Hepatocyte (in vitro differentiated cells): ENCODE data around the gene SDK1. TPM values are rescaled to one million over a fixed set of nuclear protein-coding genes. Genes with fewer than 3 reads are reported as not detected.

Experiments
- DNase-seq: peaks from one replicate; pipeline ENCODE4 v3.0.0-alpha.2; 2016; ENCODE audit warnings: low spot score
- H2AFZ ChIP-seq: fragments of 200-600 bp; sonication (generic); 2 replicates; pipeline ENCODE4 v1.6.0; 2016; ENCODE audit warnings: antibody characterized with exemption, mild to moderate bottlenecking
- H3K27ac ChIP-seq: fragments of 200-600 bp; sonication (generic); 2 replicates; pipeline ENCODE4 v1.5.1; 2016; ENCODE audit warnings: mild to moderate bottlenecking
- H3K27me3 ChIP-seq: fragments of 200-600 bp; sonication (generic); 2 replicates; pipeline ENCODE4 v1.6.1; 2016
- H3K36me3 ChIP-seq: fragments of 200-600 bp; sonication (generic); replicated peaks from 2 replicates; pipeline ENCODE4 v1.5.1; 2016; ENCODE audit warnings: low read depth; ENCODE audit not compliant: insufficient read depth
- H3K4me1 ChIP-seq: fragments of 200-600 bp; sonication (generic); 2 replicates; pipeline ENCODE4 v1.5.1; 2016; ENCODE audit warnings: mild to moderate bottlenecking, moderate library complexity; ENCODE audit not compliant: insufficient read depth
- H3K4me2 ChIP-seq: fragments of 200-600 bp; sonication (generic); 2 replicates; pipeline ENCODE4 v1.6.0; 2016
- H3K4me3 ChIP-seq: fragments of 200-600 bp; sonication (generic); 2 replicates; pipeline ENCODE4 v1.5.1; 2016; ENCODE audit warnings: mild to moderate bottlenecking
- H3K79me2 ChIP-seq: fragments of 200-600 bp; sonication (generic); 2 replicates; pipeline ENCODE4 v1.6.0; 2017; ENCODE audit warnings: mild to moderate bottlenecking
- H3K9me2 ChIP-seq: fragments of 200-600 bp; sonication (generic); replicated peaks from 2 replicates; pipeline ENCODE4 v1.6.0; 2017; ENCODE audit warnings: mild to moderate bottlenecking; ENCODE audit not compliant: insufficient read depth
- H3K9me3 ChIP-seq: fragments of 200-600 bp; sonication (generic); 2 replicates; pipeline ENCODE4 v1.5.1; 2016; ENCODE audit warnings: low read depth, mild to moderate bottlenecking
- H4K20me1 ChIP-seq: fragments of 200-600 bp; sonication (generic); 2 replicates; pipeline ENCODE4 v1.6.0; 2016; ENCODE audit warnings: mild to moderate bottlenecking; ENCODE audit not compliant: insufficient read depth, poor library complexity, severe bottlenecking
- CTCF ChIP-seq: fragments of 200-600 bp; sonication (generic); IDR thresholded peaks from 2 replicates; pipeline ENCODE4 v1.5.1; 2016; ENCODE audit warnings: antibody characterized with exemption, mild to moderate bottlenecking; ENCODE audit not compliant: poor library complexity
- EZH2 ChIP-seq: fragments of 200-600 bp; sonication (generic); IDR thresholded peaks from 2 replicates; pipeline ENCODE4 v1.6.1; 2016; ENCODE audit warnings: antibody characterized with exemption, mild to moderate bottlenecking, borderline replicate concordance
- EZH2phosphoT487 ChIP-seq: fragments of 200-600 bp; sonication (generic); IDR thresholded peaks from one replicate; pipeline ENCODE4 v1.6.1; 2018; ENCODE audit warnings: antibody characterized with exemption, mild to moderate bottlenecking, low read depth, moderate library complexity; ENCODE audit not compliant: unreplicated experiment, severe bottlenecking
- WGBS: methylation state at CpG from one replicate; pipeline ENCODE4 v1.1.6; 2016; ENCODE audit warnings: low lambda C conversion rate; ENCODE audit errors: missing lambda C conversion rate; 5-methylcytosine and 5-hydroxymethylcytosine counted together
- polyA plus RNA-seq: library from polyadenylated mRNA; unstranded; fragments of >200 nt; fragmentation: Nextera tagmentation; extraction: Ambion mirVana; gene quantifications from 2 replicates; pipeline ENCODE4 v1.2.1, GENCODE V29; 2016
- total RNA-seq: library from RNA; depleted of rRNA; stranded (reverse); fragments of >200 nt; gene quantifications from 2 replicates; pipeline ENCODE4 v1.2.3, GENCODE V29; 2014

The SDK1 gene
- total and polyA plus RNA-seq, 2 experiments from 2014 or later, result 4.3 to 10.0 TPM

- Histone ChIP-seq H3K9me2 (no peaks in the 10 kb centered on the region), H3K4me3 (no peak overlapping the region), H3K4me1 (no peaks in the 10 kb centered on the region), H3K27ac (no peak overlapping the region), H3K4me2 (no peak overlapping the region), H3K79me2 (no peaks in the 10 kb centered on the region), H2AFZ (no peak overlapping the region), H4K20me1 (no peaks in the 10 kb centered on the region), H3K9me3 (peaks cover 9% of the 10 kb centered on the region), H3K36me3 (no peaks in the 10 kb centered on the region), H3K27me3 (no peaks in the 10 kb centered on the region)
- no peak for TF ChIP-seq EZH2
- no peak for TF ChIP-seq CTCF
- TF ChIP-seq EZH2phosphoT487, result no peak
- whole genome bisulfite sequencing, result 95% methylated on average over 18 of the region's 19 CpGs
- no peak for DNase-seq
These were observed 815.0 kb downstream of the SDK1 start for GRCh38 chr7:4115941-4116610.

GRCh38 chr7:4119848-4120247, 818.8 kb downstream of the SDK1 start:
- no peaks in the 10 kb centered on the region for H3K9me2 ChIP-seq
- 98% methylated on average over 3 of the region's 3 CpGs for WGBS
- H3K79me2 ChIP-seq, result no peaks in the 10 kb centered on the region
- H3K4me3 ChIP-seq, result no peak overlapping the region
- H3K36me3 ChIP-seq, result no peaks in the 10 kb centered on the region
- TF ChIP-seq EZH2 (no peak), EZH2phosphoT487 (no peak), CTCF (no peak)
- no peak overlapping the region for H3K4me2 ChIP-seq
- no peaks in the 10 kb centered on the region for H3K27me3 ChIP-seq
- DNase-seq, result no peak
- no peak overlapping the region for H3K27ac ChIP-seq
- H3K9me3 ChIP-seq, result peaks cover 9% of the 10 kb centered on the region
- no peaks in the 10 kb centered on the region for H3K4me1 ChIP-seq
- H2AFZ ChIP-seq, result no peak overlapping the region
- no peaks in the 10 kb centered on the region for H4K20me1 ChIP-seq

GRCh38 chr7:4123346-4123745, 822.3 kb downstream of the SDK1 start:
- H3K9me3 ChIP-seq, result peaks cover 9% of the 10 kb centered on the region
- H3K4me1 ChIP-seq, result no peaks in the 10 kb centered on the region
- H3K4me2 ChIP-seq, result no peak overlapping the region
- H3K9me2 ChIP-seq, result no peaks in the 10 kb centered on the region
- H3K27ac ChIP-seq, result no peak overlapping the region
- no peak overlapping the region for H3K4me3 ChIP-seq
- no peaks in the 10 kb centered on the region for H3K79me2 ChIP-seq
- no peak overlapping the region for H2AFZ ChIP-seq
- H4K20me1 ChIP-seq, result no peaks in the 10 kb centered on the region
- no peaks in the 10 kb centered on the region for H3K27me3 ChIP-seq
- 92% methylated on average over 2 of the region's 2 CpGs for WGBS
- DNase-seq, result no peak
- no peak for TF ChIP-seq EZH2phosphoT487
- TF ChIP-seq CTCF, result no peak
- no peak for TF ChIP-seq EZH2
- H3K36me3 ChIP-seq, result no peaks in the 10 kb centered on the region

GRCh38 chr7:4123823-4124222, 822.8 kb downstream of the SDK1 start:
- 95% methylated on average over 8 of the region's 8 CpGs for WGBS
- peaks cover 9% of the 10 kb centered on the region for H3K9me3 ChIP-seq
- H4K20me1 ChIP-seq, result no peaks in the 10 kb centered on the region
- H3K27ac ChIP-seq, result no peak overlapping the region
- no peaks in the 10 kb centered on the region for H3K4me1 ChIP-seq
- no peaks in the 10 kb centered on the region for H3K27me3 ChIP-seq
- DNase-seq, result no peak
- no peak overlapping the region for H3K4me2 ChIP-seq
- TF ChIP-seq CTCF (no peak), EZH2phosphoT487 (no peak), EZH2 (no peak)
- no peaks in the 10 kb centered on the region for H3K9me2 ChIP-seq
- H3K36me3 ChIP-seq, result no peaks in the 10 kb centered on the region
- H2AFZ ChIP-seq, result no peak overlapping the region
- no peak overlapping the region for H3K4me3 ChIP-seq
- H3K79me2 ChIP-seq, result no peaks in the 10 kb centered on the region
